ENCODE measurements around the gene SPATA31E1. TPM values are rescaled to one million over a fixed set of nuclear protein-coding genes. Genes with fewer than 3 reads are reported as not detected.

The SPATA31E1 gene
- total and polyA plus RNA-seq, 4 donors = not detected

DNA sequence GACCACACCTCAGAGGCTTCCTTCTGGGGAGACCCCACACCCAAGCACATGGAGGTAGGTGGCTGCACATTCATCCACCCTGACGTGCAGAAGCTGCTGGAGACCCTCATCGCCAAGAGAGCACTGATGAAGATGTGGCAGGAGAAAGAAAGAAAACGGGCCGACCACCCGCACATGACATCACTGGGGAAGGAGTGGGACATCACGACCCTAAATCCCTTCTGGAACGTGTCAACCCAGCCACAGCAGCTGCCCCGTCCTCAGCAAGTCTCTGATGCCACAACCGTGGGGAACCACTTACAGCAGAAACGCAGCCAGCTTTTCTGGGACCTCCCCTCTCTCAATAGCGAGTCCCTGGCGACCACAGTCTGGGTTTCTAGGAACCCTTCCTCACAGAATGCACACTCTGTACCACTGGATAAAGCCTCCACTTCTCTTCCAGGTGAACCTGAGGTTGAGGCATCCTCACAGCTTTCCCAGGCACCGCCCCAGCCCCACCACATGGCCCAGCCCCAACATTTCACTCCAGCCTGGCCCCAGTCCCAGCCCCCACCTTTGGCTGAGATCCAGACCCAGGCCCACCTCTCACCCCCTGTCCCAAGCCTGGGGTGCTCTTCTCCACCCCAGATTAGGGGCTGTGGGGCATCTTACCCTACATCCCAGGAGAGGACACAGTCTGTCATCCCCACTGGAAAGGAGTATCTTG lies 3.0 kb downstream of the SPATA31E1 start:
- 88 to 89% methylated on average over 13 of the region's 13 CpGs for WGBS, 2 donors
- DNase-seq = no peak
- Histone ChIP-seq H3K4me3 (ENCODE audit: low read length in 2 of 2) (no peak overlapping the region), H3K27ac (ENCODE audit: low read depth in 1 of 2, low read length in 2 of 2) (no peak overlapping the region), H3K36me3 (ENCODE audit: control insufficient read depth in 1 of 2, insufficient read depth in 2 of 2, low read length in 1 of 2) (no peaks in the 10 kb centered on the region), H3K4me1 (ENCODE audit: control insufficient read depth in 1 of 2, insufficient read depth in 2 of 2, low read length in 2 of 2) (no peaks in the 10 kb centered on the region), H3K27me3 (ENCODE audit: control insufficient read depth in 1 of 2, insufficient read depth in 2 of 2, low read length in 1 of 2) (no peaks in the 10 kb centered on the region), H3K9me3 (ENCODE audit: control insufficient read depth, low read length) (no peaks in the 10 kb centered on the region)
- intact Hi-C loops (cut with DNase I) = no loop called here
- no peak for ATAC-seq (ENCODE audit: low FRiP score)

DNA sequence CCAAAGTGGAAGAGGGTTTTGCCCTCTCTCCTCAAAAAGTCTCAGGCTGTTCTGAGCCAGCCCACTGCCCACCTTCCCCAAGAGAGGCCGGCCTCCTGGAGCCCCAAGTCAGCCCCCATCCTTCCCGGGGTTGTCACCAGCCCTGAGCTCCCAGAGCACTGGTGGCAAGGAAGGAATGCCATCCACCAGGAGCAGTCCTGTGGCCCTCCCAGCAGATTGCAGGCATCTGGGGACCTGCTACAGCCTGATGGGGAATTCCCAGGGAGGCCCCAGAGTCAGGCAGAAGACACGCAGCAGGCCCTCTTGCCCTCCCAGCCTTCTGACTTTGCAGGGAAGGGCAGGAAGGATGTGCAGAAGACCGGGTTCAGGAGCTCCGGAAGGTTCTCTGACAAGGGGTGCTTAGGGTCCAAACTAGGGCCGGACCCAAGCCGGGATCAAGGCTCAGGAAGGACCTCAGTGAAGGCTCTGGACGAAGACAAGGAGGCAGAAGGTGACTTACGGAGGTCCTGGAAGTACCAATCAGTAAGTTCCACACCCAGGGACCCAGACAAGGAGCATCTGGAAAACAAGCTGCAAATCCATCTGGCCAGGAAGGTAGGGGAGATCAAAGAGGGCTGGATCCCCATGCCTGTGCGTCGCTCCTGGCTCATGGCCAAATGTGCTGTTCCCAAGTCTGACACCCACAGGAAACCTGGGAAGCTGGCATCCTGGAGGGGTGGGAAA lies 3.7 kb downstream of the SPATA31E1 start:
- no peak overlapping the region for H3K4me3 ChIP-seq (ENCODE audit: low read length in 2 of 2)
- intact Hi-C loops (cut with DNase I) = no loop called here
- H3K27ac ChIP-seq (ENCODE audit: low read depth in 1 of 2, low read length in 2 of 2) = no peak overlapping the region
- DNase-seq = no peak
- no peaks in the 10 kb centered on the region for H3K36me3 ChIP-seq (ENCODE audit: control insufficient read depth in 1 of 2, insufficient read depth in 2 of 2, low read length in 1 of 2)
- no peak for ATAC-seq (ENCODE audit: low FRiP score)
- H3K9me3 ChIP-seq (ENCODE audit: control insufficient read depth, low read length) = no peaks in the 10 kb centered on the region
- H3K4me1 ChIP-seq (ENCODE audit: control insufficient read depth in 1 of 2, insufficient read depth in 2 of 2, low read length in 2 of 2) = no peaks in the 10 kb centered on the region
- no peaks in the 10 kb centered on the region for H3K27me3 ChIP-seq (ENCODE audit: control insufficient read depth in 1 of 2, insufficient read depth in 2 of 2, low read length in 1 of 2)
- 83 to 85% methylated on average over 11 of the region's 11 CpGs for WGBS, 2 donors

DNA sequence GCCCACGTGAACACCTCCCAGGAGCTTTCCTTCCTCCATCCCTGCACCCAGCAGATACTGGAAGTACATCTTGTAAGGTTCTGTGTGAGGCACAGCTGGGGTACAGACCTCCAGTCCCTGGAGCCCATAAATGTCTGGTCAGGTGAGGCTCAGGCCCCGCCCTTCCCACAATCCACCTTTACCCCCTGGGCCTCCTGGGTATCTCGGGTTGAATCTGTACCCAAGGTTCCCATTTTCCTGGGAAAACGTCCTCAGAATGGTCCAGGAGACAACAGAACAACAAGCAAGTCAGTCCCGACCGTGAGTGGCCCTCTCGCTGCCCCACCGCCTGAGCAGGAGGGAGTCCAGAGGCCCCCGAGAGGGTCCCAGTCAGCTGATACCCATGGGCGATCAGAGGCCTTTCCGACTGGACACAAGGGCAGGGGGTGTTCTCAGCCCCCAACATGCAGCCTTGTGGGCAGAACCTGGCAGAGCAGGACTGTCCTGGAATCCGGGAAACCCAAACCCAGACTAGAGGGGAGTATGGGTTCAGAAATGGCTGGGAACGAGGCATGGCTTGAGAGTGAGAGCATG lies 4.3 kb downstream of the SPATA31E1 start:
- Histone ChIP-seq H3K27ac (ENCODE audit: low read depth in 1 of 2, low read length in 2 of 2) (no peak overlapping the region), H3K27me3 (ENCODE audit: control insufficient read depth in 1 of 2, insufficient read depth in 2 of 2, low read length in 1 of 2) (no peaks in the 10 kb centered on the region), H3K36me3 (ENCODE audit: control insufficient read depth in 1 of 2, insufficient read depth in 2 of 2, low read length in 1 of 2) (no peaks in the 10 kb centered on the region), H3K9me3 (ENCODE audit: control insufficient read depth, low read length) (no peaks in the 10 kb centered on the region), H3K4me1 (ENCODE audit: control insufficient read depth in 1 of 2, insufficient read depth in 2 of 2, low read length in 2 of 2) (no peaks in the 10 kb centered on the region), H3K4me3 (ENCODE audit: low read length in 2 of 2) (no peak overlapping the region)
- ATAC-seq (ENCODE audit: low FRiP score) (no peak), DNase-seq (no peak)
- intact Hi-C loops (cut with DNase I) = no loop called here
- WGBS, 2 donors = 86 to 88% methylated on average over 13 of the region's 13 CpGs

DNA sequence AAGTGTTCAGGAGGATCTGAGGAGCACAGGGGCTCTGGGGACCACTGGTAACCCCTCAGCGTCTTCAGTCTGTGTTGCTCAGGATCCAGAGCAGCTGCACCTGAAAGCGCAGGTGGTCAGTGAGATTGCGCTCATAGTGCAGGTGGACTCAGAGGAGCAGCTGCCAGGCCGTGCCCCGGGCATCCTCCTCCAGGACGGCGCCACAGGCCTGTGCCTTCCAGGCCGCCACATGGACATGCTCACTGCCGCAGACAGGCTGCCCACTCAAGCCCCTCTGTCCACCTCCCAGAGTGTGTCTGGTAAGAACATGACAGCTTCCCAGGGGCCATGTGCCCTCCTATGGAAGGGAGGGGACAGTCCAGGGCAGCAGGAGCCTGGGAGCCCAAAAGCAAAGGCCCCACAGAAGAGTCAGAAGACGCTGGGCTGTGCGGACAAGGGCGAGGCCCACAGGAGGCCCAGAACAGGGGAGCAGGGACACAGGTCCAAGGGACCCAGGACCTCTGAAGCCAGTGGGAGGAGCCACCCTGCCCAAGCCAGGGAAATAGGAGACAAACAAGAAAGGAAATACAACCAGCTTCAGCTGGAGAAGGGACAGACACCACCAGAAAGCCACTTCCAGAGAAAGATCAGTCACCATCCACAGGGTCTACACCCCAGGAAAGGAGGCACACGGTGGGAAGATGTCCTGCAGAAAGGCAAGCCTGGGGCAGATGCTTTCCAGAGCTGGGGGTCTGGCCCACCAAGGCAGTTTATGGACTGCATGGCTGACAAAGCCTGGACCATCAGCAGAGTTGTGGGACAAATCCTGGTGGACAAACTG lies 5.2 kb downstream of the SPATA31E1 start:
- intact Hi-C loops (cut with DNase I) = no loop called here
- Histone ChIP-seq H3K27me3 (ENCODE audit: control insufficient read depth in 1 of 2, insufficient read depth in 2 of 2, low read length in 1 of 2) (no peaks in the 10 kb centered on the region), H3K4me1 (ENCODE audit: control insufficient read depth in 1 of 2, insufficient read depth in 2 of 2, low read length in 2 of 2) (no peaks in the 10 kb centered on the region), H3K36me3 (ENCODE audit: control insufficient read depth in 1 of 2, insufficient read depth in 2 of 2, low read length in 1 of 2) (no peaks in the 10 kb centered on the region), H3K9me3 (ENCODE audit: control insufficient read depth, low read length) (no peaks in the 10 kb centered on the region), H3K27ac (ENCODE audit: low read depth in 1 of 2, low read length in 2 of 2) (no peak overlapping the region), H3K4me3 (ENCODE audit: low read length in 2 of 2) (no peak overlapping the region)
- WGBS, 2 donors = 93 to 94% methylated on average over 13 of the region's 13 CpGs
- ATAC-seq (ENCODE audit: low FRiP score) (no peak), DNase-seq (no peak)

DNA sequence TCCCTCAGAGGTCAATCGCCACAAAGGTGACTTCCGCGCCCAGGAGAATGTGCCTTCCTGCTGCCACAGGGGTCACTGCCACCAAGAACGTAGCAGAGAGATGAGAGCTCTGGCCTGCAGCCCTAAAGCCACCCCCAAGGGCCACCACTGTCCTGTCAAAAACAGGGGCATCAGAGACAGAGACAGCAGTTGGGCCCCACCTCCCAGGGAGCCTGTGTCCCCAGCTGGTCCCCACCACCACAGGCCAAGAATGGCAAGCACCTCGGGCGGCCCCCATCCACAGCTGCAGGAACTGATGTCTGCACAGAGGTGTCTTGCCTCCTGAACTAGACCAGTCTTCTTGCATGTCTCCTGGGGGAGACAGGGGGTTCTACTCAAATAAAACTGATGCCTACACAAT lies 5.8 kb downstream of the SPATA31E1 start:
- no peaks in the 10 kb centered on the region for H3K27me3 ChIP-seq (ENCODE audit: control insufficient read depth in 1 of 2, insufficient read depth in 2 of 2, low read length in 1 of 2)
- no peak overlapping the region for H3K4me3 ChIP-seq (ENCODE audit: low read length in 2 of 2)
- 74 to 90% methylated on average over 6 of the region's 6 CpGs for WGBS, 2 donors
- DNase-seq (no peak), ATAC-seq (ENCODE audit: low FRiP score) (no peak)
- no peaks in the 10 kb centered on the region for H3K36me3 ChIP-seq (ENCODE audit: control insufficient read depth in 1 of 2, insufficient read depth in 2 of 2, low read length in 1 of 2)
- no peak overlapping the region for H3K27ac ChIP-seq (ENCODE audit: low read depth in 1 of 2, low read length in 2 of 2)
- no peaks in the 10 kb centered on the region for H3K4me1 ChIP-seq (ENCODE audit: control insufficient read depth in 1 of 2, insufficient read depth in 2 of 2, low read length in 2 of 2)
- no peaks in the 10 kb centered on the region for H3K9me3 ChIP-seq (ENCODE audit: control insufficient read depth, low read length)
- intact Hi-C loops (cut with DNase I) = no loop called here

DNA sequence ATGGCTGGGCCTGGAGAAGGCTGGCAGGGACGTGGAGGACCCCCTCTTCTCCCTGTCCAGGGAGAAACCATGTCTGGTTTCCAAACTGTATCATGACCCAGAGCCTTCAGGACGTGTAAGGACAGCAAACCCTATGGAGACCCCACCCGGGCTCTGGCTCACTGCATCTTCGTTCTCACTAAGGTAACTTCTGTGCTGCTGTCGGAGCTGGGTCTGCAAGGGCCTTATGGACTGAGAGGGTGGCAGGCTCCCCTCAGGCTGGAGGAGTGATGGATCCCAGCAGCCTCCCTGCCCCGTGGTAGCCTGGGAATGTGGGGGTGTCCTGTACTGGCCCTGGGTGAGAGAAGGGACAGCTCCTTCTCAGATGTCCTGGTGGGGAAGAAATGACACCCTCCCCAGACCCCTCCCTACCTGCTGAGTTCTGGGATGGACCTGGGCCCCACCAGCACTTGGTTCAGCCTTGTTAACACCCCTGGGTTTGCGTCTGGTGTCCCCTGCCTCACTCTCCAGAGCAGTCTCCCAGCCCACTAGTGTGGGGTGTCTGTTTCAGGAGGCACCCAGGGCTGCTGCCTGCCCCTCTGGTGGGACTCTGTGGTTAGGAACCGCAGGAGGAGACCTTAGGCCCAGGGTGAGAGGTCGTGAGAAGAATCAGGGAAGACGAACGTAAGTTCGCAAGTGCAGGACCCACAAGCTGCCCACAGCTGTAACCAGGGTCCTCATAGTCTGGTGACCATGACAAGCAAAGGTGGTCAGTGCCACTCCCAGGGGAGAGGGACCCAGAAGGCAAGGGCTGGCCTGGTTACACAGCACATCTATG lies 6.6 kb downstream of the SPATA31E1 start:
- H3K9me3 ChIP-seq (ENCODE audit: control insufficient read depth, low read length) = no peaks in the 10 kb centered on the region
- no peaks in the 10 kb centered on the region for H3K4me1 ChIP-seq (ENCODE audit: control insufficient read depth in 1 of 2, insufficient read depth in 2 of 2, low read length in 2 of 2)
- no peak for ATAC-seq (ENCODE audit: low FRiP score)
- intact Hi-C loops (cut with DNase I) = no loop called here
- no peaks in the 10 kb centered on the region for H3K36me3 ChIP-seq (ENCODE audit: control insufficient read depth in 1 of 2, insufficient read depth in 2 of 2, low read length in 1 of 2)
- no peak for DNase-seq
- no peaks in the 10 kb centered on the region for H3K27me3 ChIP-seq (ENCODE audit: control insufficient read depth in 1 of 2, insufficient read depth in 2 of 2, low read length in 1 of 2)
- no peak overlapping the region for H3K27ac ChIP-seq (ENCODE audit: low read depth in 1 of 2, low read length in 2 of 2)
- H3K4me3 ChIP-seq (ENCODE audit: low read length in 2 of 2) = no peak overlapping the region
- 91 to 92% methylated on average over 12 of the region's 12 CpGs for WGBS, 2 donors

DNA sequence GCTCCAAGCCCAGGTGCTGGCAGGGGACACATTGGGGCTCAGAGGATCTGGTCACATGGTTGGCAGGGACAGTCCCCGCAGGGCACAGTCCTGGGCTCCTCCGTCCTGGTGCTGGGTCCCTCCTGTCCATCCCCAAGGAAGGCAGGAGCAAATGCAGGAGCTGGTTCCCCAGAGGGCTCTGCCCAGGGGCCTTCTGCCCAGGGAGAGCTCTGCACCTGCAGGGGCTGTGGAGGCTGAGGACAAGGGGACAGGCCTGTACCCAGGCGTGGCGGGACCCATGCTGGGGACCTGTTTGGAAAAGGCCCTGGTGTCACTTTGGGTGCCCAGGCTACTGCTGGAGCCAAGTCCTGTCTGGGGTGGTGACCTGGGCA lies 7.2 kb downstream of the SPATA31E1 start:
- no peak for ATAC-seq (ENCODE audit: low FRiP score)

DNA sequence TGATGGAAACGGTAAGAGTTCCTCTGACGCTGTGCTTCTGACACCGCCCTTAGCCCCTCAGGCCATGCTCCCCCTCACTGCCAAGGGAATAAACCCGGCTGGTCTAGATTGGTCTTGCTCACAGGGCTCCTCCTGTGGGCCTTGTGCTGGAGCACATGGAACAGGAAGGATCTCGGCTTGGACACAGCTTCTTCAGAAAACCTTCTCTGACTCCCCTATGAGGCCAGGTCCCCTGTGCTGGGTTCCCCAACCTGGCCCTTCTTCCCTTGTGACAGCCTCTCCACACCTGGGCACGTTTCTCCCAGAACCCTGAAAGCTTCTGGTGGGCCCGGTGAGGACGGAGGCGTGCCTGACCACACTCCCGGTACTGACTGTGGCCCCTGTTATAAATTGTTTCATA lies 8.2 kb downstream of the SPATA31E1 start:
- Histone ChIP-seq H3K27ac (ENCODE audit: low read depth in 1 of 2, low read length in 2 of 2) (no peak overlapping the region), H3K36me3 (ENCODE audit: control insufficient read depth in 1 of 2, insufficient read depth in 2 of 2, low read length in 1 of 2) (no peaks in the 10 kb centered on the region), H3K9me3 (ENCODE audit: control insufficient read depth, low read length) (peaks cover 1% of the 10 kb centered on the region), H3K4me3 (ENCODE audit: low read length in 2 of 2) (no peak overlapping the region), H3K27me3 (ENCODE audit: control insufficient read depth in 1 of 2, insufficient read depth in 2 of 2, low read length in 1 of 2) (no peaks in the 10 kb centered on the region), H3K4me1 (ENCODE audit: control insufficient read depth in 1 of 2, insufficient read depth in 2 of 2, low read length in 2 of 2) (no peaks in the 10 kb centered on the region)
- intact Hi-C loops (cut with DNase I) = no loop called here
- ATAC-seq (ENCODE audit: low FRiP score) (no peak), DNase-seq (no peak)
- 81 to 86% methylated on average over 10 of the region's 10 CpGs for WGBS, 2 donors

More for the DNA sequence above, 7.2 kb downstream of the SPATA31E1 start:
- Histone ChIP-seq H3K36me3 (ENCODE audit: control insufficient read depth in 1 of 2, insufficient read depth in 2 of 2, low read length in 1 of 2) (no peaks in the 10 kb centered on the region), H3K27ac (ENCODE audit: low read depth in 1 of 2, low read length in 2 of 2) (no peak overlapping the region), H3K4me1 (ENCODE audit: control insufficient read depth in 1 of 2, insufficient read depth in 2 of 2, low read length in 2 of 2) (no peaks in the 10 kb centered on the region), H3K4me3 (ENCODE audit: low read length in 2 of 2) (no peak overlapping the region), H3K27me3 (ENCODE audit: control insufficient read depth in 1 of 2, insufficient read depth in 2 of 2, low read length in 1 of 2) (no peaks in the 10 kb centered on the region), H3K9me3 (ENCODE audit: control insufficient read depth, low read length) (peaks cover 1% of the 10 kb centered on the region)
- WGBS, 2 donors = 90 to 92% methylated on average over 4 of the region's 4 CpGs
- intact Hi-C loops (cut with DNase I) = no loop called here
- DNase-seq = no peak
